ENCODE data around the gene CYP2D6.
A peak's percentile ranks its signal among the peaks of the same experiment; 100 is the strongest.

CYP2D6 gene

DNA sequence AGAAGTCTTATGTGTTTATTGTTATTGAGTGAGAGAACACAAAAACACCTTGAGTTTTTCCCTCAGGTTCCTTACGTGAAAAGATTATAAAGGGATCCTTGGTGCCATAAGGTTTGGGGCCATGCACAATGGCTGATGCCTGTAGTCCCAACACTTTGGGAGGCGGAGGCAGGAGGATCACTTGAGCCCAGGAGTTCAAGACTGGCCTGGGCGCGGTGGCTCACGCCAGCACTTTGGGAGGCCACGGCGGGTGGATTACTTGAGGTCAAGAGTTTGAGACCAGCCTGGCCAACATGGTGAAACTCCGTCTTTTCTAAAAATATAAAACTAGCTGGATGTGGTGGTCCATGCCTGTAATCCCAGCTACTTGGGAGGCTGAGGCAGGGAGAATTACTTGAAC is 45.7 kb downstream of the CYP2D6 start:
- DNase-seq (ENCODE audit: low read depth in 2 of 2), result no peak

DNA sequence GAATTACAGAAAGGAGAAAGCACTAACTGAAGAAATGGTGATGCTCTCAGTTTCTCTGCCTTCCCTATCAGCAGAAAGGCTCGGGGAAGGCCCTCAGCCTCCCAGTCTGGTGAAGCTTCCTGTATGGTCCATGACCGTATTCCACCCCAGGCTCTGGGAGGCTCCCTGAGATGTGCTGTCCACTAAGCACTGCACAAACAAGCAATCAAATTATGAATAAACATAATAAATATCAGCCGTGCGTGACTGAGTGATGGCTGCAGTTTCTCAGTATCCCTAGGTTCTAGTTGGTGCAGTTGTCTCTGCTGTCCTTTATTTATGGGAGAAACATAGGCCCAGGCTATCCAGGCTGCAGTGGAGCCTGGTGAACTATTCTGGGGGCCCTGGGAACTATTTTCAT is 47.5 kb downstream of the CYP2D6 start:
- no peak for DNase-seq (ENCODE audit: low read depth in 2 of 2)

DNA sequence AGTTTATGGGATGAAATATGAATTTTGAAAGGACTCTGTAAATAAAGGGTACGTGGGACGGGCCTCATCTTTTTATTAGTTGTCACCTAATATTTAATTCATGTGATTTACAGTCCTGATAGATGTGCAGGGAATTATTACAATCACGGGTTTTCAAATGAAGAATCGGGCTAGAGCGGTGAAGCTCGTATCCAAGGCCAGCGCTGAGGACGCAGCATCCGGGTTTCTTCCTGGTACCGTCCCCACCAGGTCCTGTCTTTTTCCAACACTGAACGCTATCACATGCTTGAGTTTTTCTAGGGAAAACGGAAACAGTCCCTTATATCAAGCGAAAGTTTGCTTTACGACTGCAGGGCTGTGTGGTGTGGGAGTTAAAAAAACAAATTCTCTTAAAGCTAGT is 50.3 kb downstream of the CYP2D6 start:
- no peak for DNase-seq (ENCODE audit: low read depth in 2 of 2)

DNA sequence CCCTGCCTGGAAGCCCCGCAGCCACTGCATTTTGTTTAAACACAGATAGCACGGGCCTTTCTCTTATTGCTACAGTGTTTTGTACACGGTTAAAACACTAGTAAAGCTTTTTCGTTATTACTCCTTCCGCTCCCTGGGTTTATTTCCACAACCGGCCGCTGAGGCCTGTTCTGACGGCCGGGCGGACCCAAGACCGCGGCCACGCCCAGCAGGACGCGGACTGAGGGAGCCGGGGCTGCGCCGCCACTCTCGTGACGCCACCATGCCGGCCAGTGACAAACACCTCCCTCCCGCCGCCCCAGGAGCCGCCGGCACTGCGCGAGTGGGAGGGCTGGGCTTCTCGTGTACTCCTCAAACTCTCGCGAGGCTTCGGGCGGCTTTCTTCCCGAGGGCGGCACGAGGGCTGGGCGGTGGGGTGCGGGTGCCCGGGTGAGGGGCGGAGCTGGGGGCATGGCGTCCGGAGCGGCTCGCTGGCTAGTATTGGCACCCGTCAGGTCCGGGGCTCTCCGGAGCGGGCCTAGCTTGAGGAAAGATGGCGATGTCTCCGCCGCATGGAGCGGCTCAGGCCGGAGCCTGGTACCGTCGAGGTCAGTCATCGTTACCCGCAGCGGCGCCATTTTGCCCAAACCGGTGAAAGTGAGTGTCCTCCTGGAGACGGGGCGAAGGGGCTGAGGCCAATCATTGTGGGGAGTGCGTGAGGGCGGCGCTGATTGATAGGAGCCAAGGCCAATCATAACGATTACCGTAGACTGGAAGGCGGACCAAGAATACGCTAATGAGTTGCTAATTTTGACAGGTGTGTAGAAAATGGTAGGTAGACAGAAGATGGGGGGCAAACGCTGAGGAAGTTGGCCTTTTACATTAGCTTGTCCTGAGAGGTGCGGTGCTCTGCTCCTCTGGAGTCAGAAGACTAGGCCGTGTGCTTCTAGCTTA is 51.0 kb downstream of the CYP2D6 start, which contains the start of gene SMDT1:
Gene SMDT1, plus strand, starts transcription at position 382 of the 933 bp plus-strand sequence. Its CDS starts 69 bp downstream, at position 451.
- peak; percentile 97 for DNase-seq (ENCODE audit: low read depth in 2 of 2)

DNA sequence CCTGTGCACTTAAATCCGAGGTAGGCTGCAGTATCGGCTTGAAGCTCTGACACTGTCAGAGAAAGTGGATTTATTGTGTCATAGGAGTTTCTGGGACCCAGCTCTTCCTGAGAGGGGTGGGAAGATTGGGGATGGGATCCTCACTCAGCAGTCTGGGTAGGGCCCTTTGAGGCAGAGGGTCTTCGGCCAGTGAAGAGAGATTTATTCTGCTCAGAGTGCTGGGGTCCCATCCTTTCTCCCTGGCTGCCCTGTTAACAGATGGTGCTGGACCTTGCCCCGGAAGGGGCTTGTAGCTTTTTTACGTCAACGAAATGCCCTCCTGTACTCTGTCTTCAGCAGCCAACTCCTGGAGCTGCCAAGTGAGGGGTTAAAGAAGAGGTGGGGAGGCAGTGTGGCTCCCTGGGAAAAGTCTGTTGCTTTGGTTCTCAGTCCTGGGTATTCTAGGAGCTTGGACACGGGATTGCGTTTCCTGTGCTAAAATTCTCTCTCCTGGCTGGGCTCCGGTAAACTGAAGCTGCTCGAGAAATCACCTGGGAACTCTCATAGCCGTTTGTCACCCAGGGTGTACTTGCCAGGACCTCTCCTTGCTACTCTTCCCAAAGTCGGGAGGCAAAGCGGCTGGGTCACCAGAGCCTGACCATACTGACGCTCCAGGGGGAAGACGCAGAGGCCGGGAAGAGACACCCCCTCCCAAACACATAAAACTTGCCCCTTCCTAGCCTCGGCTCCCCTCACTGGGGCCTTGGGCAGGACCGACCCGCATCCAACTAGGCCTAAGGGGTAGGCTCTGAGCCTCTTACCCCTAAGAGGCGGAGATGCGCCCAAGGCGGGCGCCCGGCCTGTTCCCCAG is 51.9 kb downstream of the CYP2D6 start:
- DNase-seq (ENCODE audit: low read depth in 2 of 2), result no peak

DNA sequence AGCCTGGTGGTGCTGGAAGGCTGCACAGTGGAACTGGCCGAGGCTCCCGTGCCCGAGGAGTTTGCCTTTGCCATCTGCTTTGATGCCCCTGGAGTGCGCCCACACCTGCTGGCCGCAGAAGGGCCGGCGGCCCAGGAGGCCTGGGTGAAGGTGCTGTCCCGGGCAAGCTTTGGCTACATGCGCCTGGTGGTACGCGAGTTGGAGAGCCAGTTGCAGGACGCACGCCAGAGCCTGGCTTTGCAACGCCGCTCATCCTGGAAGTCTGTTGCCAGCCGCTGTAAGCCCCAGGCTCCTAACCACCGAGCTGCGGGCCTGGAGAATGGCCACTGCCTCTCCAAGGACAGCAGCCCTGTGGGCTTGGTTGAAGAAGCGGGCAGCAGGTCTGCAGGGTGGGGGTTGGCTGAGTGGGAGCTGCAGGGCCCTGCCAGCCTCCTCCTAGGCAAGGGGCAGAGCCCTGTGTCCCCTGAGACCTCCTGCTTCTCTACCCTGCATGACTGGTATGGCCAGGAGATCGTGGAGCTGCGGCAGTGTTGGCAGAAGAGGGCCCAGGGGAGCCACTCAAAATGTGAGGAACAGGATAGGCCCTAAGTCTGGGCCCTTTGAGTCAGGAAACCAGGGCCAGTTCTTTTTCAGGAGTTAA is 53.0 kb downstream of the CYP2D6 start:
- no peak for DNase-seq (ENCODE audit: low read depth in 2 of 2)

DNA sequence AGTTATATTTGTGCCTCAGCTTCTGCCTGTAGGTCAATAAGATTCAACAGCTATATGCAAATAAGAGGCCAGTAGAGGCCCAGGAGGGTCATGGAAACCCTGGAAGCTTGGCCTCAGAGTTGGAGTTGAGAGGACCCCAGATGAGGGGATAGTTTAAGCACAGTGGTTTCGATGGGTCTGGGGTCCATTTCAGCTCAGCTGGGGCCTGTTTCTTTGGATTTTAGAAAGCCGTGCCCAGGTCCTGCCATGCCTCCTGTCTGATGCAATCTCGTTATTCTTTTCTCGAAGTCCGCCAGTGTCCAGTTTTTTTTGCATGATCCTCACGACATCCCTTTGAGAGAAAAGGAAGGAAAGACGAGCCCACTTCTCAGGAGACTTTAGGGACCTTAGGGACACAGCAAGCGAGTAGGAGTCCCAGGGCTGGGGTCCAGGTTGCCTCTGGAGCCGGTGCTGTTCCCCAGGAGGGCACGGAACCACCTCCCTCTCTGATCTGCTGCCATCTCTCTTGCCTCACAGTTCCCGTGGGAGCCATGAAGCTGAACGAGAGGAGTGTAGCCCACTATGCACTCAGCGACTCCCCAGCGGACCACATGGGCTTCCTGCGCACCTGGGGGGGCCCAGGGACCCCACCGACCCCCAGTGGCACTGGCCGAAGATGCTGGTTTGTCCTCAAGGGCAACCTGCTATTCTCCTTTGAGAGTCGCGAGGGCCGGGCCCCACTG is 53.7 kb downstream of the CYP2D6 start:
- DNase-seq (ENCODE audit: low read depth in 2 of 2), result no peak
